K562 (cell line): ENCODE measurements around the gene BCL10. TPM values are rescaled to one million over a fixed set of nuclear protein-coding genes. Genes with fewer than 3 reads are reported as not detected.

ENCODE experiments used
- ADNP ChIP-seq: fragments of 200-800 bp; sonication (Bioruptor generic); IDR thresholded peaks from 2 replicates; pipeline ENCODE4 v1.6.1; 2016; ENCODE audit warnings: missing genetic modification characterization, missing compliant biosample characterization
- CC2D1A ChIP-seq: fragments of 450-650 bp; IDR thresholded peaks from 2 replicates; pipeline ENCODE4 v1.6.1; 2017; ENCODE audit warnings: mild to moderate bottlenecking
- CCAR2 ChIP-seq: fragments of 200-400 bp; formaldehyde crosslinking; IDR thresholded peaks from 2 replicates; pipeline ENCODE4 v1.6.1; 2017; ENCODE audit warnings: mild to moderate bottlenecking, low read depth, low read length
- GABPA ChIP-seq: fragments of 200-800 bp; sonication (Bioruptor generic); conservative IDR thresholded peaks from 2 replicates; pipeline ENCODE4 v1.6.1; 2016; ENCODE audit warnings: low read depth, missing genetic modification characterization, missing compliant biosample characterization
- KAT7 ChIP-seq: sonication (generic); formaldehyde crosslinking; IDR thresholded peaks from 2 replicates; pipeline ENCODE4 v1.8.0; 2022; ENCODE audit warnings: missing genetic modification reagents, mild to moderate bottlenecking, borderline replicate concordance
- KLF6 ChIP-seq: fragments of 250-450 bp; sonication (Bioruptor Pico); IDR thresholded peaks from 2 replicates; pipeline ENCODE4 v1.4.0; 2020; ENCODE audit warnings: mild to moderate bottlenecking, moderate library complexity, borderline replicate concordance
- MBD2 ChIP-seq: sonication (generic); IDR thresholded peaks from 2 replicates; pipeline ENCODE4 v1.6.1; 2016; ENCODE audit warnings: low read depth, borderline replicate concordance
- MED1 ChIP-seq: sonication (generic); formaldehyde crosslinking; IDR thresholded peaks from 2 replicates; pipeline ENCODE4 v1.8.1; 2023; ENCODE audit warnings: missing genetic modification reagents, borderline replicate concordance
- MTA2 ChIP-seq: fragments of 450-650 bp; IDR thresholded peaks from 2 replicates; pipeline ENCODE4 v1.6.1; 2016; ENCODE audit warnings: low read depth
- MXI1 ChIP-seq: IDR thresholded peaks from 2 replicates; pipeline ENCODE4 v1.6.1; 2011; ENCODE audit warnings: low read depth, mild to moderate bottlenecking, improper control_type of control experiment, low read length
- PHB ChIP-seq: fragments of 250-450 bp; sonication (Bioruptor Pico); IDR thresholded peaks from 2 replicates; pipeline ENCODE4 v1.5.0; 2021
- PHF21A ChIP-seq: fragments of 450-650 bp; IDR thresholded peaks from 2 replicates; pipeline ENCODE4 v1.6.1; 2017; ENCODE audit warnings: low read depth, borderline replicate concordance
- RUNX1 ChIP-seq: sonication (generic); IDR thresholded peaks from 2 replicates; pipeline ENCODE4 v1.6.1; 2016; ENCODE audit warnings: antibody characterized with exemption, low read depth
- SAFB ChIP-seq: fragments of 200-400 bp; formaldehyde crosslinking; IDR thresholded peaks from 2 replicates; pipeline ENCODE4 v1.6.1; 2017; ENCODE audit warnings: low read depth, low read length, borderline replicate concordance
- SAP30 ChIP-seq: fragments of 200-600 bp; sonication (generic); IDR thresholded peaks from 2 replicates; pipeline ENCODE4 v1.6.1; 2012; ENCODE audit warnings: borderline replicate concordance, low read depth, mild to moderate bottlenecking, moderate library complexity, low read length, control low read depth, inconsistent platforms; ENCODE audit not compliant: insufficient read depth, poor library complexity, severe bottlenecking
- SNIP1 ChIP-seq: fragments of 450-650 bp; IDR thresholded peaks from 2 replicates; pipeline ENCODE4 v1.7.1; 2017; ENCODE audit warnings: low read depth, mild to moderate bottlenecking
- SRSF7 ChIP-seq: fragments of 200-400 bp; formaldehyde crosslinking; optimal IDR thresholded peaks from 2 replicates; pipeline ENCODE3; 2017; ENCODE audit warnings: mild to moderate bottlenecking, low read depth, low read length
- ZBTB17 ChIP-seq: fragments of 450-650 bp; formaldehyde crosslinking; IDR thresholded peaks from 2 replicates; pipeline ENCODE4 v1.4.0; 2020; ENCODE audit warnings: mild to moderate bottlenecking
- ZFX ChIP-seq: sonication (generic); formaldehyde crosslinking; IDR thresholded peaks from 2 replicates; pipeline ENCODE4 v1.8.0; 2022; ENCODE audit warnings: mild to moderate bottlenecking, missing genetic modification reagents, moderate library complexity
- ZNF134 ChIP-seq: fragments of 250-450 bp; sonication (Bioruptor Pico); conservative IDR thresholded peaks from 2 replicates; pipeline ENCODE4 v1.4.0; 2020
- ZNF212 ChIP-seq: fragments of 450-650 bp; formaldehyde crosslinking; IDR thresholded peaks from 2 replicates; pipeline ENCODE4 v1.4.0; 2020; ENCODE audit warnings: mild to moderate bottlenecking
- ZNF253 ChIP-seq: fragments of 250-450 bp; sonication (Bioruptor Pico); conservative IDR thresholded peaks from 2 replicates; pipeline ENCODE4 v1.6.1; 2021; ENCODE audit warnings: mild to moderate bottlenecking
- ZNF274 ChIP-seq: IDR thresholded peaks from 2 replicates; pipeline ENCODE4 v1.6.1; 2011; ENCODE audit warnings: low read depth, mild to moderate bottlenecking, low read length, moderate library complexity, borderline replicate concordance
- ZNF79 ChIP-seq: fragments of 250-450 bp; sonication (Bioruptor Pico); IDR thresholded peaks from 2 replicates; pipeline ENCODE4 v1.4.0; 2020; ENCODE audit warnings: low read depth, mild to moderate bottlenecking, moderate library complexity
- polyA plus RNA-seq, 8 experiments: library from polyadenylated mRNA; depleted of rRNA in 4 of 8; stranded (reverse) in 5 of 8; unstranded in 3 of 8; fragments of >200 nt; fragmentation: Nextera tagmentation in 2 of 8; fragmentation: Illumina TruSeq in 1 of 8; extraction: Ambion mirVana in 2 of 8; extraction: Trizol in 1 of 8; gene quantifications; 2 replicates each; pipeline versions ENCODE4 v1.2.1 to v1.2.3, GENCODE V29; 2011 to 2014; ENCODE audit warnings: inconsistent platforms in 1 of 8, missing spikeins in 1 of 8
- total RNA-seq, 7 experiments: library from RNA; depleted of rRNA in 6 of 7; stranded (reverse); fragments of >200 nt in 6 of 7; fragmentation: Illumina TruSeq in 2 of 7; extraction: Trizol in 2 of 7; gene quantifications; 2 replicates each; pipeline versions ENCODE4 v1.2.1 to v1.2.3, GENCODE V29; 2011 to 2021; ENCODE audit warnings: low replicate concordance in 1 of 7
- TF ChIP-seq, protein P1 (sequence below), 2 experiments: IDR thresholded peaks in 1 of 2; conservative IDR thresholded peaks in 1 of 2; 2 replicates each; pipeline ENCODE4 v1.6.1; 2016; ENCODE audit warnings: low read depth in 2 of 2, mild to moderate bottlenecking in 1 of 2, missing compliant biosample characterization in 1 of 2, missing genetic modification characterization in 1 of 2, moderate library complexity in 1 of 2
- TF ChIP-seq, protein P2 (sequence below): sonication (generic); formaldehyde crosslinking; IDR thresholded peaks from 2 replicates; pipeline ENCODE4 v1.8.0; 2022; ENCODE audit warnings: mild to moderate bottlenecking, missing genetic modification reagents

Gene BCL10
- total and polyA plus RNA-seq, 9 of the 15 experiments (the other 6 are each of a cell fraction or from before 2014, with no cell fraction given), result 8.0 to 19.4 (median 12.3) TPM

DNA sequence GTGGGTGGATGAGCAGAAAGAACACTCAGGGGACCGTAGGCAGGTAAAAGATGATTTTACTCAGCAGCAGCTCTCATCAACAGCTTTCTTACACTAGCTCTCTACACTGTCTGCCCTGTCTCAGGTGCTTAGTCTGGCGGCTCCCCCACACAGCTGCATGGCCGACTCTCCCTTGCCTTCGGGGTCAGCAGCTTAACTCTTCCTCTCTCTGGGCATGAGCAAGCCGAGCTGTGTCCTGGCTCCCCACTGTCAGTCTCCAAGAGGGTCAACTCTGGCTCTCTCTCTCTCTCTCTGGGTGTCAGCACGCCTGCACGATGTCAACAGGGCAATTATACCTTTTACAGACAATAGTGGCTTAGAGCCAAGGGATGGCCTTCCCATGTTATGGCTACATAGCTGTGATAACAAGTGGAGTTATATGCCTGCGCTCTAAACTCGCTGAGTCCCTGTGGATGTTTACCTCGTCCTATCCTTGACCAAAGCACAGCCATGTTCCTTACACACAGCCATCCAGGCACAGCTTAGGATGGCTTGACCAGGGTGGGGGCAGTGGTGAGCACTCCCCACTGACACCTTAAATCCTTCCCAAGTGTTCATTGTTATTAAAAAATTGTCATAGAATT is 3.1 kb upstream of the BCL10 start (continued):
- TF ChIP-seq SAP30, result no peak
- peak; percentile 91 for TF ChIP-seq KLF6 (CRISPR knock-in tag)
- TF ChIP-seq MBD2, result no peak
- TF ChIP-seq, protein P1, sequence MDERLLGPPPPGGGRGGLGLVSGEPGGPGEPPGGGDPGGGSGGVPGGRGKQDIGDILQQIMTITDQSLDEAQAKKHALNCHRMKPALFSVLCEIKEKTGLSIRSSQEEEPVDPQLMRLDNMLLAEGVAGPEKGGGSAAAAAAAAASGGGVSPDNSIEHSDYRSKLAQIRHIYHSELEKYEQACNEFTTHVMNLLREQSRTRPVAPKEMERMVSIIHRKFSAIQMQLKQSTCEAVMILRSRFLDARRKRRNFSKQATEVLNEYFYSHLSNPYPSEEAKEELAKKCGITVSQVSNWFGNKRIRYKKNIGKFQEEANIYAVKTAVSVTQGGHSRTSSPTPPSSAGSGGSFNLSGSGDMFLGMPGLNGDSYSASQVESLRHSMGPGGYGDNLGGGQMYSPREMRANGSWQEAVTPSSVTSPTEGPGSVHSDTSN (CRISPR knock-in tag; IDR thresholded peaks at IDR 0.05; ENCODE audit: low read depth), result no peak
- TF ChIP-seq, protein P1 (tag; conservative IDR thresholded peaks at IDR 0.05; ENCODE audit: low read depth), result peak; percentile 52; the same call in 1 of the 2 replicates
- no peak for TF ChIP-seq GABPA (tag)
- TF ChIP-seq SRSF7, result no peak
- no peak for TF ChIP-seq ADNP (tag)
- peak; percentile 82 for TF ChIP-seq ZNF79
- TF ChIP-seq, protein P2, sequence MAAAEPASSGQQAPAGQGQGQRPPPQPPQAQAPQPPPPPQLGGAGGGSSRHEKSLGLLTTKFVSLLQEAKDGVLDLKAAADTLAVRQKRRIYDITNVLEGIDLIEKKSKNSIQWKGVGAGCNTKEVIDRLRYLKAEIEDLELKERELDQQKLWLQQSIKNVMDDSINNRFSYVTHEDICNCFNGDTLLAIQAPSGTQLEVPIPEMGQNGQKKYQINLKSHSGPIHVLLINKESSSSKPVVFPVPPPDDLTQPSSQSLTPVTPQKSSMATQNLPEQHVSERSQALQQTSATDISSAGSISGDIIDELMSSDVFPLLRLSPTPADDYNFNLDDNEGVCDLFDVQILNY, result no peak
- TF ChIP-seq SAFB, result no peak
- TF ChIP-seq MXI1, result no peak
- no peak for TF ChIP-seq CCAR2
- TF ChIP-seq CC2D1A, result no peak
- TF ChIP-seq ZNF134 (CRISPR knock-in tag), result peak; percentile 35; the same call in 1 of the 2 replicates
- TF ChIP-seq PHB (CRISPR knock-in tag), result no peak
- TF ChIP-seq SNIP1, result no peak
- no peak for TF ChIP-seq ZNF212 (CRISPR knock-in tag)
- no peak for TF ChIP-seq MTA2
- TF ChIP-seq PHF21A, result no peak
- TF ChIP-seq RUNX1, result no peak
- TF ChIP-seq ZFX, result no peak
- no peak for TF ChIP-seq MED1 (CRISPR knock-in tag)
- no peak for TF ChIP-seq KAT7 (CRISPR knock-in tag)
- peak; percentile 80 for TF ChIP-seq ZBTB17
- no peak for TF ChIP-seq ZNF253
- no peak for TF ChIP-seq ZNF274
